Skeletal muscle satellite cell (primary cell): ENCODE results near the gene FAM171A2.
"Not testable (repeated sequence)": the region's sequence is repeated elsewhere in the genome, so short reads cannot be mapped to it uniquely, and the experiment has no call there.

Experiments
- H3K27me3 ChIP-seq: 2 replicates; pipeline ENCODE4 v1.7.0; 2013; ENCODE audit warnings: low read length; ENCODE audit not compliant: control insufficient read depth, insufficient read depth
- H3K36me3 ChIP-seq: 2 replicates; pipeline ENCODE4 v1.7.0; 2013; ENCODE audit warnings: mild to moderate bottlenecking, control low read depth, low read length; ENCODE audit not compliant: insufficient read depth
- H3K4me1 ChIP-seq: 2 replicates; pipeline ENCODE4 v1.7.0; 2013; ENCODE audit warnings: low read length; ENCODE audit not compliant: control insufficient read depth, insufficient read depth
- H3K4me2 ChIP-seq: 2 replicates; pipeline ENCODE4 v1.7.0; 2013; ENCODE audit warnings: mild to moderate bottlenecking, low read length
- H3K4me3 ChIP-seq: 2 replicates; pipeline ENCODE4 v1.7.0; 2013; ENCODE audit warnings: low read length
- H3K9ac ChIP-seq: 2 replicates; pipeline ENCODE4 v1.7.0; 2013; ENCODE audit warnings: mild to moderate bottlenecking, low read depth, low read length, moderate library complexity
- H3K9me3 ChIP-seq: replicated peaks from 2 replicates; pipeline ENCODE4 v1.7.0; 2013; ENCODE audit warnings: mild to moderate bottlenecking, control low read depth, low read length

FAM171A2 gene

DNA sequence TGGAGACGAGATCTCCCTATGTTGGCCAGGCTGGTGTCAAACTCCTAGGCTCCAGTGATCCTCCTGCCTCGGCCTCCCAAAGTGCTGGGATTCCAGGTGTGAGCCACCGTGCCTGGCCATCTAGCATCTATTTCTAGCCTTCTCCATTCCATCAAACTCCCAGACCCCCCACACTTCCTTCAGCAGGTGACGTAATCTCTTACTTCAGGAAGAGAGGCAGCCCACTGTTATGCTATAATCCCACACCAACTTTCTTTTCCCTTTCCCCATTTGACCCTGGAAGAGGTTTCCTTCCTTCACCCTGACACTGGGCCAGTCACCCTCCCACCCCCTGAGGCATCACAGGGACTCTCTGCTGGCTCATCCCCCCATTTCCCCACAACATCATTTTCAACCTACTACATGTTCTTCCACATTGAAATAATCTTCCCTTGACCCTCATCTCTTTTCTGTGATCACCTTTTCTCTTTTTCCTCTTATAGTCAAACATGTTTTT lies 18.2 kb upstream of the FAM171A2 start:
- no peaks in the 10 kb centered on the region for H3K36me3 ChIP-seq
- no peak overlapping the region for H3K4me2 ChIP-seq
- H3K9me3 ChIP-seq = no peaks in the 10 kb centered on the region
- H3K4me1 ChIP-seq = peaks cover 15% of the 10 kb centered on the region
- peaks cover 69% of the 10 kb centered on the region for H3K27me3 ChIP-seq
- no peak overlapping the region for H3K4me3 ChIP-seq
- H3K9ac ChIP-seq = no peak overlapping the region

DNA sequence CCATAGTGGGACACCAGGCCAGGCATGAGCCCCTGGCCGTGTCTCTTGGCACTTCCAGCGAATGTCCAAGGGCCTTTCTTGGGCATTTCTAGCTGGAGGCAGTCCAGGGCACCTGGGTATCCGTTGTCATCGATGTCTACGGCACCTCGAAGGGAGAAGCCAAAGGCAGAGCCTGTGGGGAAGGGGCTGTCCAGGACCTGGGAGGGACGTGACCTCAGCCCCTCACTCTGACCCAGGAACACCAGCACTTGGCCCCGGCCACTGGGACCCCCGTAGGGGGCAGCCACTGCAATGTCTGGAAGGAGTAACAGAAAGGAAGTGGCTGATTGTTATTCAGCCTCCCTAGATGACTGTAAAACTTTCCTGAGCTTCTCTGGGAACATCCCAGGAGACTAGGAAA lies 17.1 kb upstream of the FAM171A2 start:
- Histone ChIP-seq H3K36me3 (no peaks in the 10 kb centered on the region), H3K27me3 (peaks cover 67% of the 10 kb centered on the region), H3K4me2 (no peak overlapping the region)

DNA sequence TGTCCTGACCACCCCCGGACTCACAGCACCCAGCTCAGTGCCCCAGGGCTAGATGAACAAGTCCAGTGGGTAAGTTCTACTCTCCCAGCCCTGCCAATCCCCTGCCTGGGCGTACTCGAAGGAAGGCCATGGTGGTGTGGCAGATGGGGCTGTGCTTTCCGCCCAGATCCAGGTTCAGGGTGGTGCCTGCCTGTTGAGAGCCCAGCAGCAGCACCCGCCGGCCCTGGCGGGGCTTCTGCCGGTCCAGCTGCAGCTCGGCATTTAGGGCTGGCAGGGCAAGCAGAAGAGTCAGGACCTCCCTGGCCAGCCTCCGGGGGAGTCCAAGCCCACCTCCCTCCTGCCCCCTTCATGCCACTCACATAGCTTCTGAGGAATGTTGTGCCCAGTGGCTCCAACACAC lies 16.2 kb upstream of the FAM171A2 start:
- peaks cover 4% of the 10 kb centered on the region for H3K4me1 ChIP-seq
- H3K36me3 ChIP-seq = no peaks in the 10 kb centered on the region
- H3K4me2 ChIP-seq = no peak overlapping the region
- H3K9me3 ChIP-seq = no peaks in the 10 kb centered on the region
- H3K4me3 ChIP-seq = no peak overlapping the region
- no peak overlapping the region for H3K9ac ChIP-seq
- H3K27me3 ChIP-seq = peaks cover 65% of the 10 kb centered on the region

More for the DNA sequence above, 17.1 kb upstream of the FAM171A2 start:
- H3K9ac ChIP-seq = no peak overlapping the region
- no peak overlapping the region for H3K4me3 ChIP-seq
- no peaks in the 10 kb centered on the region for H3K9me3 ChIP-seq
- peaks cover 11% of the 10 kb centered on the region for H3K4me1 ChIP-seq

DNA sequence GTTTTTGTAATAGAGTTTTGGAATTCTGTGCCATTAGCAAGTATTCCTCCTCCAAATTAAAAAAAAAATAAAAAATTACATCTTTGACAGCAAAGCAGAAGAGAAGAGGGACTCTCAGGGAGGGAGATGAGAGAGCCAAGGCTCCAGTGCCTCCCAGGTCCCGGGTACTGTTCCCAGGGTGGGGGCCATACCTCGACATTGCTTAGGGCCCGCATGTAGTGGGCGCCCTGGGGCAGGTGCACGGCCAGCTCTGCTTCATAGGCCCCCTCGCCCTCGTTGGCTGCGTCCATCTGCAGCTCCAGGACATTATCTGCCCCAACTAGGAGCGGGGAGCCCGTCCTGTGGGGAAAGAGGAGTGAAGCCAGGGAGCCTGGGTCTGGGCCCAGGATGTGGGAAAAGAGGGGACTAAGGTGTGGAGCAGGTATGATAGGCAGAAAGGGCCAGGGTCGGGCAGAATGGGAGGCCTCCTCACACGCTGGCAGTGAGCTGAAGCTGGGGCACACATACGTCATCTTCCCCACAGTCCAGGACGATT lies 14.6 kb upstream of the FAM171A2 start:
- H3K27me3 ChIP-seq = peaks cover 49% of the 10 kb centered on the region
- no peaks in the 10 kb centered on the region for H3K4me1 ChIP-seq
- H3K9me3 ChIP-seq = no peaks in the 10 kb centered on the region
- no peak overlapping the region for H3K9ac ChIP-seq
- H3K4me3 ChIP-seq = no peak overlapping the region
- no peak overlapping the region for H3K4me2 ChIP-seq
- H3K36me3 ChIP-seq = no peaks in the 10 kb centered on the region

GRCh38 chr17:44376779-44377178 lies 13.1 kb upstream of the FAM171A2 start:
- Histone ChIP-seq H3K27me3 (peaks cover 40% of the 10 kb centered on the region), H3K4me3 (no peak overlapping the region), H3K9me3 (no peaks in the 10 kb centered on the region), H3K36me3 (no peaks in the 10 kb centered on the region), H3K9ac (no peak overlapping the region), H3K4me1 (no peaks in the 10 kb centered on the region), H3K4me2 (no peak overlapping the region)

DNA sequence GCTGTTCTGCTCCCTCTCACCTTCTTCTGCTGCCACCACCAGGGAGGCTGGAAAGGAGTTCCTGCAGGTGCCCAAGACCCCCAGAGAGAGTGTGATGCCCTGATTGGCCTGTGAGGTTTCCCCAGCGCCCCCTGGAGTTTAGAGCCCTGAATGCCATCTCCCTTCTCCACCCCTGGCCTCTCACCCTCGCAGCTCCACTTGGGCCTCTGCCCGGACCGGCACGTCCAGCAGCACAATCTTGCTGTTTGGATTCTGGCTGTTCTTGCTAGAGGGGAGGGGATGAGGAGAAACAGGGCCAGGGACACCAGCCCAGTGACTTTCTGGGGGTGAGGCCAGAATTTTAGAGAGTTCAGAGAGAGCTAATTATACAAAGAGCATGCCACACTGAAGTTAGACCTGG lies 12.5 kb upstream of the FAM171A2 start:
- no peaks in the 10 kb centered on the region for H3K36me3 ChIP-seq
- no peak overlapping the region for H3K4me3 ChIP-seq
- no peak overlapping the region for H3K4me2 ChIP-seq
- H3K9ac ChIP-seq = no peak overlapping the region
- no peaks in the 10 kb centered on the region for H3K4me1 ChIP-seq
- H3K27me3 ChIP-seq = peaks cover 39% of the 10 kb centered on the region
- no peaks in the 10 kb centered on the region for H3K9me3 ChIP-seq

- peaks cover 36% of the 10 kb centered on the region for H3K27me3 ChIP-seq
- no peak overlapping the region for H3K4me3 ChIP-seq
- no peaks in the 10 kb centered on the region for H3K9me3 ChIP-seq
- no peaks in the 10 kb centered on the region for H3K4me1 ChIP-seq
- H3K4me2 ChIP-seq = no peak overlapping the region
- no peaks in the 10 kb centered on the region for H3K36me3 ChIP-seq
- H3K9ac ChIP-seq = no peak overlapping the region
These were observed 11.8 kb upstream of the FAM171A2 start for GRCh38 chr17:44375196-44376017.

- H3K9me3 ChIP-seq = no peaks in the 10 kb centered on the region
- no peaks in the 10 kb centered on the region for H3K36me3 ChIP-seq
- H3K4me1 ChIP-seq = no peaks in the 10 kb centered on the region
- H3K4me3 ChIP-seq = no peak overlapping the region
- H3K27me3 ChIP-seq = peaks cover 29% of the 10 kb centered on the region
- no peak overlapping the region for H3K4me2 ChIP-seq
- H3K9ac ChIP-seq = no peak overlapping the region
These were observed 10.9 kb upstream of the FAM171A2 start for GRCh38 chr17:44374306-44375195.

DNA sequence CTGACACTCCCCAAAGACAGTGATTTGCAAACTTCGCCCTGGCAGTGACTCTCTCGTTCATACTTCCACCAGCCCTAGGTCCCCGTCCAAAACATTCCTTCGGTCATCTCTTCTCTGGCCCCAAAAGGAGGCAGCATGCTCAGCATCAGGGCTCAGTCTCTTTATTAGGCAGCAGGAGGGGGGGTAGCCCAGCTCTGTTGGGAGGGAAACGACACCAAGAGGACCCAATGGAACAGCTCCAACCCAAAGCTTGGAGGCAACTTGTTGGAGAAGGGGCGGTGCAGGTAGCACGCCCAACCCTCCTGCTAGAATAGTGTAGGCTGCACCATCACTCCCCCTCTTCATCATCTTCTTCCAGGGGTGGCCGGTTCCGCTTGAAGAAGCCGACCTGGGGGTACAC lies 8.4 kb upstream of the FAM171A2 start:
- peaks cover 31% of the 10 kb centered on the region for H3K27me3 ChIP-seq

GRCh38 chr17:44369414-44370023 lies 5.9 kb upstream of the FAM171A2 start:
- H3K9ac ChIP-seq, H3K36me3 ChIP-seq, H3K4me1 ChIP-seq, H3K9me3 ChIP-seq, H3K4me2 ChIP-seq, H3K4me3 ChIP-seq: not testable (repeated sequence)
- H3K27me3 ChIP-seq = peaks cover 36% of the 10 kb centered on the region

More for the DNA sequence above, 8.4 kb upstream of the FAM171A2 start:
- no peak overlapping the region for H3K9ac ChIP-seq
- H3K4me1 ChIP-seq = no peaks in the 10 kb centered on the region
- no peak overlapping the region for H3K4me2 ChIP-seq
- H3K4me3 ChIP-seq = no peak overlapping the region
- no peaks in the 10 kb centered on the region for H3K9me3 ChIP-seq
- H3K36me3 ChIP-seq = no peaks in the 10 kb centered on the region
